SK-N-DZ (cell line): Measurements from ENCODE around the gene SEC11A.

Experiments used
- DNase-seq: peaks from one replicate; pipeline ENCODE4 v3.0.0-alpha.2; 2015; ENCODE audit warnings: low spot score

Gene SEC11A

GRCh38 chr15:84681831-84682230 lies 34.1 kb downstream of the SEC11A start:
- DNase-seq, result no peak

- no peak for DNase-seq
Measured at GRCh38 chr15:84671211-84671610, 44.7 kb downstream of the SEC11A start.

GRCh38 chr15:84669726-84670125 lies 46.2 kb downstream of the SEC11A start:
- no peak for DNase-seq

- no peak for DNase-seq
Measured at GRCh38 chr15:84668221-84668982, 47.5 kb downstream of the SEC11A start.

GRCh38 chr15:84666373-84666772 lies 49.6 kb downstream of the SEC11A start:
- DNase-seq, result no peak

DNA sequence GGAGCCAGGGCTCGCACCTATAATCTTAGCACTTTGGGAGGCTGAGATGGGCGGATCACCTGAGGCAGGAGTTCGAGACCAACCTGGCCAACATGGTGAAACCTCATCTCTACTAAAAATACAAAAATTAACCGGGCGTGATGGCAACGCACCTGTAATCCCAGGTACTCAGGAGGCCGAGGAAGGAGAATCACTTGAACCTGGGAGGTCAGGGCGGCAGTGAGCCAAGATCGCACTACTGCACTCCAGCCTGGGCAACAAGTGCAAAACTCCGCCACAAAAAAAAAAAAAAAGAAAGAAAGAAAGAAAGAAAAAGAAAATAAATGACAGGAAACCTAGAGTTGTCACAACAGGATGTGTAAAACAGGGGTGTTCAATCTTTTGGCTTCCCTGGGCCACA lies 54.9 kb downstream of the SEC11A start:
- no peak for DNase-seq

DNA sequence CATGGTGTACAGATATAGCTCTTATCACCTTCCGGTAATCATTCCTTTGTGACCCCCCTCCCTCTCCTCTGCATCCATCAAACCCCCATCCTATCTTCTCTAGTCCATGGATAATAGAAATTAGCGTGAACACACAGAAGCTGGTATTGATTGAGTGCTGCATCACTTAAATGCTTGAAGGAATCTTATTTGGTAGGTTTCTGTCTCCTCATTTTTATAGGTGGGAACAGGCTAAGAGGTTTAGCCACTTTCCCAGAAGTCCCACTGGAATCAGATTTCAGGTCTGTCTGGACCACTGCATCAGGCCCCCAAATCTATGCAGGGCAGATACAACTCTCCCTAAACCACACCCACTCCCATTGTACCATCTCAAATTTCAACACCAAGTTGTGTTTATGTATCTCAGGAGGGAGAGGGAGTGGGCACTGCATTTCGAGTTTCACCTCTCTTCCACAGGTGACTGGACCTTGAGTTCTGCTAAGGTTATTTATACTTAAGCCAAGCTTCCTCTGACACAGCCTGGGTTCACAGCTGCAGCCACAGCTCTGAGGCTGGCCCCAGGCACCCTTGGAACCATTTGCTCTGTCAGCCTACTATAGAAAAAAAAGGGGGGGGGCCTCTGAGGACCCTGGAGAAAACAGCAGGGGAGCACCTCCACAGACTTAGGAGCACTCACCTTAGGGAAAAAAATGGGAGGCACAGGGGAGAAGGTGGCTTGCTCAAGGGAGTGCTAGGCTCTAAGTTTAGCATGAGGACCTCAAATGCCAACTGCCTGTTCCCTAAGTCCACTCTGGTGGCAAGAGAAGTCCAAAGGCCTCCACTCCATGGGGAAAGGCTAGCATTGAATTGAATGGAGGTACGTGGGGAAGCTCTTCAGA lies 55.8 kb downstream of the SEC11A start:
- DNase-seq, result no peak

DNA sequence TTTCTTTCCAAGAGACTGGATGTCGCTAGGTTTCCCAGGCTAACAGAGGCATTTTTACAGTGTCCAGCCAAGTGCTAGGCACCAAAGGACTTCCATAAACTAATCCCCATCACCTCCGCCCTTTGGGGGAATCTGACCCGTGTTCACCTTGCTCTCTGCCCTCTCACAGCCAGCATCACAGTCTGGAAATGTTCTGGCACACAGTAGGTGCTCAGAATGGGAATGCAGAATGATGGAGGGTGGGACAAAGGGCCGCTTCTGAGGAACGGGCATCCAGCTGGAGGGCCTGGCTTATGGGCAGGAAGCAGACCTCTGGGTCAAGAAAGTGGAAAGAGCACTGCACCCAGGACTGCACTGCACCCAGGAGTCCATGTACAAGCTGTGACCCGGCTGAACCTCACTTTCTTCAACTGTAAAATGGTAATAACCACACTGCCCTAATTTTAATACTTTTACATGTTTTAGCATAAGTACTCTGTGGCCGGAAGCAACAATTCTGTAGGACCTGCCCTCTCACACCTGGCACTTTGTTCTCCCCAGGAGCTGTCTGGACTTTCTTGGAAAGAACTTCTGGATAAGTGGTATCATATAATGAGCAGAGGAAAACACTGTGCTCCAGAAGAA lies 57.0 kb downstream of the SEC11A start:
- no peak for DNase-seq

GRCh38 chr15:84658080-84658787 lies 57.7 kb downstream of the SEC11A start, which contains the start of gene NMB:
Gene NMB (minus strand): TSS chr15:84658199. CDS start chr15:84658152, 47 bp downstream.
- DNase-seq, result peak; percentile 81

DNA sequence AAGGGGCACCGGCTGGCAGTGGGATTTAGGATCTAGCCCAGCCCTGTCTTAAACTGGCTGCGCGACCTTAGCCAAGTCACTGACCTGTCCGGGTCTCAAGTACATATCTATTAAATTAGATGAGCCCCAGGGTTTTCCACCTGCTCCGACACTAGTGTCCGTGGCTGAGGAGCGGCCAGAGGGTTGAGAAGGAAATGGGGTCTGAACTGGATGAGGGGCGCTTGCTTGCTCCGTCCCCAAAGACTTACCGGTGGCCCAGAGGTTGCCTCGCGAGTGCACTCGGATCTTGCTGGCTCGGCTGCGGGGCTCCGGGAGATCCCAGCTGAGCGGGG lies 58.2 kb downstream of the SEC11A start:
- DNase-seq, result no peak

DNA sequence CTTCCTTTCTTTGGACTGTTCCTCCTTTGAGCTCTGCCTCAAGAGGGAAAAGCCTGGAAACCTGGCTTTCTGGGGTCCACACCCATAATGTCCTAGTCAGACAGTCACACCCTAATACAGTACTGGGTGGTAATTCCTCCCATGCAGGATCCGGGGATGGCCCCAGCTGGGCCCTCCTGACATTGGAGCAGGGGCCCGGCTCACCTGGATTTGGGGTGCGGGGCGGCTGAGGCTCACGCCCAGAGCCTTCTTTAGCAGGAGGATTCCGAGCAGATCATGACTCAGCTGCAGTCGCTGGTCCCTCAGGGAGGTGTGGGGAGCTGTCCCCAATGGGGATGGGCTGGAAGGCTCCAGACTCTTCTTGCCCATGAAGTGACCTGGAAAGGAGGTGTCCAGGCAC lies 59.0 kb downstream of the SEC11A start:
- no peak for DNase-seq

GRCh38 chr15:84654689-84655453 lies 61.1 kb downstream of the SEC11A start:
- peak; percentile 77 for DNase-seq

DNA sequence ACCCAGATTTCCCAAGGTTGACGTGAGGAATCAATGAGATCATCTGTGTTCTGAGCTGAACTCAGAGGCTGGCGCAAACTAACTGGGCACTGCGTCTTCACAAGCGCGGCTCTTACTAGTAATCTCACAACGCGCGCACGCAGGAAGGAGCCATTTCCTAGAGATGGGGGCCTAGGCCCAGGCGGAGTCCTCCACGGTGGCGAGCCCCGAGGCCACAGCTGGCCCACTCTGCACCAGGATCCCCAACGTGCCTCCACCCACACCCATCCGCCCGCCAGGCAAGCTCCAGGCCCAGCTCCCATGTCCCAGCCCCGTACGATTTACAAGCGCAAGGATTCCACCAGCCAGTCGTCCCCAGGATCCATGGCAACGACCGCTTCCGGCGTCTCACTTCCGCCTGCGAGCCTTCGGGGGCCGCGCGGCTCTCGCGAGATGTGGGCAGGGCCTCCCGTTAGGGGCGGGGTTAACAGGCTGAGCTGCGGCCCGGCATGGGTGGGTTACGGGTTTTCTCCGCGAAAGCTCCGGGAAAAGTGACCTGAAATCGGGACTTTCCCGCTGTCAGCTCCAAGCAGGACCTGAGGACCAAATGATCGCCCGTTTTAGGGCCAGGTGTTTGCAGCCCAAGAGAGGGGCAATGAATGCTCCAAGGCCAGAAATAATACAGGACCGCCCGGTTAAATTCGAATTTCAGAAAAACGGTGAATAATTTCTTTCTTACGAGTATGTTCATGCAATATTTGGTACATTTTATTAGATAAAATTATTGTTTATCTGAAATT lies 61.8 kb downstream of the SEC11A start, which contains the start of gene WDR73:
TSS of gene WDR73 (minus strand) at position 374 of the 779 bp plus-strand sequence. CDS start at position 365, 9 bp downstream.
- peak; percentile 92 for DNase-seq

- no peak for DNase-seq
Measured at GRCh38 chr15:84653584-84653909, 62.4 kb downstream of the SEC11A start.

DNA sequence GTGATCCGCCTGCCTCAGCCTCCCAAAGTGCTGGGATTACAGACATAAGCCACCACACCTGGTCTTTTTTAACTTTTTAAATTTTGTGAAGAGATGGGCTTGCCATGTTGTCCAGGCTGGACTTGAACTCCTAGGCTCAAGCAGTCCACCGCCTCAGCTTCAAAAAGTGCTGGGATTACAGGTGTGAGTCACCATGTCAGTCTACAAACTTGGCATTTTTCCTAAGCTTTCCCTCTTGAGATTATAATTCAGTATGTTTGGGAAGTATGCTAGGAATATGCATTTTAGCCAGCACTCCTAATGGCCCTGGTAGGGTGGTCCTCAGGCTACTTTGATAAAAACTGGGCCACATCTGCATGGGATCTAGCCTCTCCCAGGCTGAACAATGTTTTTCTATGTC lies 66.2 kb downstream of the SEC11A start:
- DNase-seq, result no peak

GRCh38 chr15:84648539-84648938 lies 67.4 kb downstream of the SEC11A start:
- no peak for DNase-seq

GRCh38 chr15:84647726-84648125 lies 68.2 kb downstream of the SEC11A start:
- no peak for DNase-seq

GRCh38 chr15:84645997-84646396 lies 69.9 kb downstream of the SEC11A start:
- DNase-seq, result no peak

- no peak for DNase-seq
Measured at GRCh38 chr15:84645496-84645895, 70.4 kb downstream of the SEC11A start.

DNA sequence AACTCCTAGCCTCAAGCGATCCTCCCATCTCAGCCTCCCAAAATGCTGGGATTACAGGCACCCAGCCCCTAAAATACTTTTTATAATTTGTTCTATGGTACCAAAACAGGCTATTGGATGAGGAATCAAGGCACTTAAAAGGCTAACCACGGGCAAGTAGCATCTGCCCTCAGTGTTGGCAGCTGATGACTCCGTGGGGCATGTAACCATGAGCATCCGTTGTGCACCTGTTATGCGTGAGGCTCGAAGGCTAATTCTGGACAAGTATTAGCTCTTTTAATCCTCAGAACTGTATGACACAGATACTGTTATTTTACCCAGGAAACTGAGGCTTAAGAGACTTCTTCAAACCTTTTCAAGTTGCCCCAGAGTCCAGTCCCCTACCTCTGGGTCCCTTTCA lies 72.1 kb downstream of the SEC11A start:
- DNase-seq, result no peak
